ENCODE measurements around the gene SPG7. TPM values are rescaled to one million over a fixed set of nuclear protein-coding genes. Genes with fewer than 3 reads are reported as not detected.

SPG7 gene
- total and polyA plus RNA-seq, 9 of the 15 experiments (the other 6 are each of a cell fraction or from before 2014, with no cell fraction given), result 5.8 to 89.1 (median 49.4) TPM

DNA sequence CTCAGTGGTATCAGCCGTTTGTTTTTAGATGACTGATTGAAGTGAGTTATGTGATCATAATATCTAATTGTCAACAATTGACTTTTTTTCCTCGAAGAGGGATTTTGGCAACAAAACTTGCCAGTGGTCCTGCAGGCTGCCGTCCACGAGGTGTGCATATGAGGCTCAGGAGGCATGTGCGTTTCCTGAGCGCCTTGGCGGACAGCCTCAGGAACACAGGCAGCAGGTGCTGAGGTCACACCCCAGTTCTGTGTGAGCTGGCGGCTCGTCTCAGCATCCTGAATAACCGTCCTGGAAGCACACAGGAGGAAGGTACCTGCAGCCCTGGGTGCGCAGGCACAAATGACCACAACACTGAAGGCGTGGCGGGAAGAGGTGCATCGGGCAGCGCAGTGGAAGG lies 11.7 kb downstream of the SPG7 start:
- Histone ChIP-seq H3K27me3 (ENCODE audit: control insufficient read depth in 2 of 2, insufficient read depth in 2 of 2, low read length in 2 of 2) (no peaks in the 10 kb centered on the region), H3K9me3 (replicated peaks; ENCODE audit: control insufficient read depth, insufficient read depth, low read depth, low read length) (no peaks in the 10 kb centered on the region), H3K27ac (ENCODE audit: extremely low read depth, low read depth, low read length) (no peak overlapping the region), H4K20me1 (replicated peaks; ENCODE audit: control insufficient read depth, insufficient read depth, low read length) (no peaks in the 10 kb centered on the region), H2AFZ (ENCODE audit: low read depth, low read length) (no peak overlapping the region), H3K79me2 (ENCODE audit: control insufficient read depth, insufficient read depth, low read length) (peaks cover 23% of the 10 kb centered on the region), H3K4me2 (ENCODE audit: insufficient read depth, low read length) (no peak overlapping the region), H3K9me1 (ENCODE audit: control insufficient read depth, insufficient read depth, low read length) (peaks cover 3% of the 10 kb centered on the region), H3K4me1 (replicated peaks in 1 of 2; ENCODE audit: control insufficient read depth in 2 of 2, insufficient read depth in 2 of 2, low read length in 2 of 2) (peaks cover 0 to 13% of the 10 kb centered on the region in 2 experiments; a peak in 2 of 5 replicates), H3K36me3 (ENCODE audit: control insufficient read depth, insufficient read depth, low read length) (peaks cover 88% of the 10 kb centered on the region), H3K9ac (ENCODE audit: insufficient read depth in 1 of 2, low read depth in 2 of 2, low read length in 2 of 2) (peak overlapping the region in 1 of 2 experiments; percentile 43; a peak in 1 of 4 replicates), H3K4me3 (no peak overlapping the region)
- no TSS peak for BruUV-seq (replicated peaks)
- 93% methylated on average over 15 of the region's 15 CpGs for WGBS (ENCODE audit: insufficient coverage, low coverage, missing lambda C conversion rate)
- ChIA-PET POLR2A (no interaction called here), CTCF (ENCODE audit: low intra/inter-chr PET ratio) (no interaction called here)
- DNase-seq (ENCODE audit: extremely low read depth in 1 of 4, low spot score in 3 of 4) (no peak), ATAC-seq (no peak), FAIRE-seq (no peak)
- TF ChIP-seq TFAM (CRISPR knock-in tag; conservative IDR thresholded peaks at IDR 0.05), result no peak
- in situ Hi-C loops (cut with MboI) (no loop called here), intact Hi-C loops (cut with micrococcal nuclease) (no loop called here)

DNA sequence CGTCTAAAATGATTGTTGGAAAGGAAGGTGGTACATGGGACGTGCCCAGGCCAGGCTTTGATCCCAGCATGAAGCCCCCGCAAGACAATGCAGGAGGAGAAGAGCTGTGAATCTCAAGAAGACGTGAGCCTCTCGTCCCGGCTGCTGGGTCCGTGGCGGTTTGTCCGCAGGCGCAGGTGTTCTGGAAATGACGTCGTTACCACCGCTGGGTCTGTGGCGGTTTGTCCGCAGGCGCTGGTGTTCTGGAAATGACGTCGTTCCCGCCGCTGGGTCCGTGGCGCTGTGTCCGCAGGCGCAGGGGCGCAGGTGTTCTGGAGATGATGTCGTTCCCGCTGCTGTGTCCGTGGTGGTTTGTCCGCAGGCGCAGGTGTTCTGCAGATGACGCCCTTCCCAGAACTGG lies 14.1 kb downstream of the SPG7 start:
- Histone ChIP-seq H2AFZ (ENCODE audit: low read depth, low read length) (no peak overlapping the region), H3K4me2 (ENCODE audit: insufficient read depth, low read length) (no peak overlapping the region), H3K4me1 (replicated peaks in 1 of 2; ENCODE audit: control insufficient read depth in 2 of 2, insufficient read depth in 2 of 2, low read length in 2 of 2) (peaks cover 0 to 13% of the 10 kb centered on the region in 2 experiments; a peak in 2 of 5 replicates), H3K4me3 (no peak overlapping the region), H3K9ac (ENCODE audit: insufficient read depth in 1 of 2, low read depth in 2 of 2, low read length in 2 of 2) (peak overlapping the region in 1 of 2 experiments; percentile 38; a peak in 1 of 4 replicates), H3K27me3 (ENCODE audit: control insufficient read depth in 2 of 2, insufficient read depth in 2 of 2, low read length in 2 of 2) (no peaks in the 10 kb centered on the region), H4K20me1 (replicated peaks; ENCODE audit: control insufficient read depth, insufficient read depth, low read length) (no peaks in the 10 kb centered on the region), H3K27ac (ENCODE audit: extremely low read depth, low read depth, low read length) (no peak overlapping the region), H3K9me3 (replicated peaks; ENCODE audit: control insufficient read depth, insufficient read depth, low read depth, low read length) (no peaks in the 10 kb centered on the region), H3K36me3 (ENCODE audit: control insufficient read depth, insufficient read depth, low read length) (peaks cover 92% of the 10 kb centered on the region), H3K9me1 (ENCODE audit: control insufficient read depth, insufficient read depth, low read length) (peaks cover 3% of the 10 kb centered on the region), H3K79me2 (ENCODE audit: control insufficient read depth, insufficient read depth, low read length) (peaks cover 15% of the 10 kb centered on the region)
- no peak for FAIRE-seq
- ATAC-seq, result no peak
- in situ Hi-C loops (cut with MboI), result no loop called here
- 94% methylated on average over 15 of the region's 31 CpGs for WGBS (ENCODE audit: insufficient coverage, low coverage, missing lambda C conversion rate)
- ChIA-PET CTCF (ENCODE audit: low intra/inter-chr PET ratio) (no interaction called here), POLR2A (interaction anchor here (0.6 kb wide), 1 partner anchor 499 kb away, joined by 3 read pairs; no protein-coding TSS in a partner anchor)
- BruUV-seq (replicated peaks), result no TSS peak
- TF ChIP-seq ZFP30 (CRISPR knock-in tag; IDR thresholded peaks at IDR 0.05; ENCODE audit: borderline replicate concordance) (no peak), RBM25 (IDR thresholded peaks at IDR 0.05; ENCODE audit: low read depth, low read length, severe bottlenecking) (no peak), POLR2G (IDR thresholded peaks at IDR 0.05; ENCODE audit: low read depth, low read length) (peak; percentile 45; the same call in 1 of the 2 replicates), HEY1 (CRISPR knock-in tag; IDR thresholded peaks at IDR 0.05; ENCODE audit: borderline replicate concordance) (no peak), RFX1 (IDR thresholded peaks at IDR 0.05) (no peak), TCF7L2 (IDR thresholded peaks at IDR 0.05; ENCODE audit: low read depth, low read length) (no peak), ZNF77 (CRISPR knock-in tag; IDR thresholded peaks at IDR 0.05) (no peak), RBFOX2 (IDR thresholded peaks at IDR 0.05; ENCODE audit: low read depth, low read length) (0 out of 2 replicates have a peak, but pooled peaks have one; percentile 18)
- TF ChIP-seq, protein P1, sequence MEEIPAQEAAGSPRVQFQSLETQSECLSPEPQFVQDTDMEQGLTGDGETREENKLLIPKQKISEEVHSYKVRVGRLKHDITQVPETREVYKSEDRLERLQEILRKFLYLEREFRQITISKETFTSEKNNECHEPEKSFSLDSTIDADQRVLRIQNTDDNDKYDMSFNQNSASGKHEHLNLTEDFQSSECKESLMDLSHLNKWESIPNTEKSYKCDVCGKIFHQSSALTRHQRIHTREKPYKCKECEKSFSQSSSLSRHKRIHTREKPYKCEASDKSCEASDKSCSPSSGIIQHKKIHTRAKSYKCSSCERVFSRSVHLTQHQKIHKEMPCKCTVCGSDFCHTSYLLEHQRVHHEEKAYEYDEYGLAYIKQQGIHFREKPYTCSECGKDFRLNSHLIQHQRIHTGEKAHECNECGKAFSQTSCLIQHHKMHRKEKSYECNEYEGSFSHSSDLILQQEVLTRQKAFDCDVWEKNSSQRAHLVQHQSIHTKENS (CRISPR knock-in tag; IDR thresholded peaks at IDR 0.05), result no peak
- intact Hi-C loops (cut with micrococcal nuclease), result no loop called here
- DNase-seq (ENCODE audit: extremely low read depth in 1 of 4, low spot score in 3 of 4), result no peak
